A549 (cell line): ENCODE results near the gene IL19.

ENCODE experiments used
- CBX8 ChIP-seq: fragments of 200-600 bp; sonication (generic); IDR thresholded peaks from 2 replicates; pipeline ENCODE4 v1.6.1; 2016
- EP300 ChIP-seq, 2 experiments: fragments of >200 bp; sonication (Bioruptor Twin); formaldehyde crosslinking; IDR thresholded peaks; 2 replicates in 1 of 2; 3 replicates in 1 of 2; pipeline ENCODE4 v1.6.1; 2016 to 2017
- JUN ChIP-seq, 2 experiments: fragments of >200 bp; sonication (Bioruptor Twin); formaldehyde crosslinking; IDR thresholded peaks; 2 replicates in 1 of 2; 3 replicates in 1 of 2; pipeline ENCODE4 v1.6.1; 2016 to 2017
- JUNB ChIP-seq: fragments of >200 bp; sonication (Bioruptor Twin); formaldehyde crosslinking; IDR thresholded peaks from 2 replicates; pipeline ENCODE4 v1.6.1; 2016
- POLR2A ChIP-seq: IDR thresholded peaks from 2 replicates; pipeline ENCODE4 v1.6.1; 2012; ENCODE audit warnings: mild to moderate bottlenecking, low read length
- RFX5 ChIP-seq: fragments of 450-650 bp; IDR thresholded peaks from 2 replicates; pipeline ENCODE4 v1.7.1; 2014; ENCODE audit warnings: antibody characterized with exemption, mild to moderate bottlenecking, moderate library complexity
- SMC3 ChIP-seq: fragments of >200 bp; sonication (Bioruptor Twin); formaldehyde crosslinking; IDR thresholded peaks from 3 replicates; pipeline ENCODE4 v1.6.1; 2018; ENCODE audit warnings: inconsistent platforms
- TF ChIP-seq, protein P1 (sequence below): fragments of >200 bp; sonication (Bioruptor Twin); formaldehyde crosslinking; IDR thresholded peaks from 3 replicates; pipeline ENCODE4 v1.5.1; 2016
- TF ChIP-seq, protein P2 (sequence below): fragments of >200 bp; sonication (Bioruptor Twin); formaldehyde crosslinking; IDR thresholded peaks from 2 replicates; pipeline ENCODE4 v1.6.1; 2016
- TF ChIP-seq, protein P3 (sequence below): fragments of 200-600 bp; sonication (generic); IDR thresholded peaks from 2 replicates; pipeline ENCODE4 v1.6.1; 2016; ENCODE audit warnings: antibody characterized with exemption, mild to moderate bottlenecking, moderate library complexity

DNA sequence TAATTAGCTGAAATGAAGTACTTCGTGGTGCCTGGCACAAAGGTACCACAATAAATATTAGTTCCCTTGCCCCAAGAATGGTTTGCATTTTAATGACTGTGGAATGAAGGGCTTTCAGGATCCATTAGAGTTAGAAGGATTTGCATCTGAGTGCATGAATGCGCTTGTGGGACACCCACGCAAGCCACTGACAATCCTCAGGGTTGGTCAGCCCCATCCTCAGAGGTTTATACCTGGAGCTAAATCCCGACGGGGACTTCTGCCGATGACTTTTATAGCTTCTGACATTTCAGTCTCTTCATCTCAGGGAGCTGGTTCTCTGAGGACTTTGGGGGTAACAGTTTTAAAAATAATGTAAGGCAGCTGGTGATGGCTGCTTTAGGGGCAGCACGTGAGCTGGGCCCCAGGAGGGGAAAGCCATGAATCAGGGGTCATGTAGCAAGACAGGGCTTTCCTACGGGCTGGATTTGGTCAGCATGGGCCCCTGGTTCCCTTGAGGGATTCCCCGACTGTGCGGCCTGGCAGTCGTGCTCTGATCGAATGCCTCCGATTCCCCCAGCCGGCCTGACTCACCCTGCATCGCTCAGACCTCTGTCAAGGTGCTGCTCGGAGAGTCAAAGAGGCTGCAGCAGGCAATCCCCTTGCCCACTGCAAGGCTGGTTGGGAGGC lies 22.5 kb downstream of the IL19 start:
- no peak for TF ChIP-seq JUN (IDR thresholded peaks at IDR 0.05)
- no peak for TF ChIP-seq SMC3
- no peak for TF ChIP-seq EP300 (IDR thresholded peaks at IDR 0.05)
- TF ChIP-seq, protein P1, sequence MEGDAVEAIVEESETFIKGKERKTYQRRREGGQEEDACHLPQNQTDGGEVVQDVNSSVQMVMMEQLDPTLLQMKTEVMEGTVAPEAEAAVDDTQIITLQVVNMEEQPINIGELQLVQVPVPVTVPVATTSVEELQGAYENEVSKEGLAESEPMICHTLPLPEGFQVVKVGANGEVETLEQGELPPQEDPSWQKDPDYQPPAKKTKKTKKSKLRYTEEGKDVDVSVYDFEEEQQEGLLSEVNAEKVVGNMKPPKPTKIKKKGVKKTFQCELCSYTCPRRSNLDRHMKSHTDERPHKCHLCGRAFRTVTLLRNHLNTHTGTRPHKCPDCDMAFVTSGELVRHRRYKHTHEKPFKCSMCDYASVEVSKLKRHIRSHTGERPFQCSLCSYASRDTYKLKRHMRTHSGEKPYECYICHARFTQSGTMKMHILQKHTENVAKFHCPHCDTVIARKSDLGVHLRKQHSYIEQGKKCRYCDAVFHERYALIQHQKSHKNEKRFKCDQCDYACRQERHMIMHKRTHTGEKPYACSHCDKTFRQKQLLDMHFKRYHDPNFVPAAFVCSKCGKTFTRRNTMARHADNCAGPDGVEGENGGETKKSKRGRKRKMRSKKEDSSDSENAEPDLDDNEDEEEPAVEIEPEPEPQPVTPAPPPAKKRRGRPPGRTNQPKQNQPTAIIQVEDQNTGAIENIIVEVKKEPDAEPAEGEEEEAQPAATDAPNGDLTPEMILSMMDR = no peak
- TF ChIP-seq JUNB = no peak
- no peak for TF ChIP-seq RFX5
- no peak for TF ChIP-seq POLR2A
- TF ChIP-seq, protein P2, sequence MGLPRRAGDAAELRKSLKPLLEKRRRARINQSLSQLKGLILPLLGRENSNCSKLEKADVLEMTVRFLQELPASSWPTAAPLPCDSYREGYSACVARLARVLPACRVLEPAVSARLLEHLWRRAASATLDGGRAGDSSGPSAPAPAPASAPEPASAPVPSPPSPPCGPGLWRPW = no peak
- no peak for TF ChIP-seq CBX8
- TF ChIP-seq, protein P3, sequence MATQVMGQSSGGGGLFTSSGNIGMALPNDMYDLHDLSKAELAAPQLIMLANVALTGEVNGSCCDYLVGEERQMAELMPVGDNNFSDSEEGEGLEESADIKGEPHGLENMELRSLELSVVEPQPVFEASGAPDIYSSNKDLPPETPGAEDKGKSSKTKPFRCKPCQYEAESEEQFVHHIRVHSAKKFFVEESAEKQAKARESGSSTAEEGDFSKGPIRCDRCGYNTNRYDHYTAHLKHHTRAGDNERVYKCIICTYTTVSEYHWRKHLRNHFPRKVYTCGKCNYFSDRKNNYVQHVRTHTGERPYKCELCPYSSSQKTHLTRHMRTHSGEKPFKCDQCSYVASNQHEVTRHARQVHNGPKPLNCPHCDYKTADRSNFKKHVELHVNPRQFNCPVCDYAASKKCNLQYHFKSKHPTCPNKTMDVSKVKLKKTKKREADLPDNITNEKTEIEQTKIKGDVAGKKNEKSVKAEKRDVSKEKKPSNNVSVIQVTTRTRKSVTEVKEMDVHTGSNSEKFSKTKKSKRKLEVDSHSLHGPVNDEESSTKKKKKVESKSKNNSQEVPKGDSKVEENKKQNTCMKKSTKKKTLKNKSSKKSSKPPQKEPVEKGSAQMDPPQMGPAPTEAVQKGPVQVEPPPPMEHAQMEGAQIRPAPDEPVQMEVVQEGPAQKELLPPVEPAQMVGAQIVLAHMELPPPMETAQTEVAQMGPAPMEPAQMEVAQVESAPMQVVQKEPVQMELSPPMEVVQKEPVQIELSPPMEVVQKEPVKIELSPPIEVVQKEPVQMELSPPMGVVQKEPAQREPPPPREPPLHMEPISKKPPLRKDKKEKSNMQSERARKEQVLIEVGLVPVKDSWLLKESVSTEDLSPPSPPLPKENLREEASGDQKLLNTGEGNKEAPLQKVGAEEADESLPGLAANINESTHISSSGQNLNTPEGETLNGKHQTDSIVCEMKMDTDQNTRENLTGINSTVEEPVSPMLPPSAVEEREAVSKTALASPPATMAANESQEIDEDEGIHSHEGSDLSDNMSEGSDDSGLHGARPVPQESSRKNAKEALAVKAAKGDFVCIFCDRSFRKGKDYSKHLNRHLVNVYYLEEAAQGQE = no peak
